Activated naive CD4-positive, alpha-beta T cell treated with anti-CD3 and anti-CD28 coated beads, Interleukin-2, amount 50 U/mL, for 72 hours (primary cell): Measurements from ENCODE around the gene SEMA5B. TPM values are rescaled to one million over a fixed set of nuclear protein-coding genes. Genes with fewer than 3 reads are reported as not detected.
A peak's percentile ranks its signal among the peaks of the same experiment; 100 is the strongest.

Experiments used
- ATAC-seq, 2 donors: fragments of 150-1000 bp; cut with Tn5 transposase; 2 replicates each; pipeline ENCODE4 v1.10.0; 2021; ENCODE audit warnings: mild to moderate bottlenecking in 2 of 2, moderate library complexity in 2 of 2
- DNase-seq, 2 donors: peaks; one replicate each; pipeline ENCODE4 v3.0.0; 2021 to 2022; ENCODE audit warnings: low spot score in 2 of 2
- H3K27ac Mint-ChIP-seq, 2 donors: one replicate each; pipeline ENCODE4 v1.8.0; 2022; ENCODE audit warnings: mild to moderate bottlenecking in 2 of 2, mixed read lengths in 2 of 2
- H3K36me3 Mint-ChIP-seq, 2 donors: one replicate each; pipeline ENCODE4 v1.8.0; 2022; ENCODE audit warnings: mixed read lengths in 2 of 2
- H3K9me3 Mint-ChIP-seq, 2 donors: one replicate each; pipeline ENCODE4 v1.8.0; 2022; ENCODE audit warnings: mixed read lengths in 2 of 2
- total RNA-seq, 2 donors: library from RNA; stranded (reverse); gene quantifications; one replicate each; pipeline ENCODE4 v1.2.3, GENCODE V29; 2022

The SEMA5B gene
- total RNA-seq, 2 donors from 2014 or later, result not detected

GRCh38 chr3:122952520-122952919 lies 75.0 kb downstream of the SEMA5B start:
- DNase-seq (no peak), ATAC-seq (no peak)
- Mint-ChIP-seq H3K36me3 (no peaks in the 10 kb centered on the region), H3K27ac (no peak overlapping the region), H3K9me3 (no peaks in the 10 kb centered on the region)

GRCh38 chr3:122948408-122948807 lies 79.2 kb downstream of the SEMA5B start:
- Mint-ChIP-seq H3K27ac (no peak overlapping the region), H3K9me3 (no peaks in the 10 kb centered on the region), H3K36me3 (no peaks in the 10 kb centered on the region)
- DNase-seq (no peak), ATAC-seq (no peak)

- H3K36me3 Mint-ChIP-seq, result no peaks in the 10 kb centered on the region
- no peaks in the 10 kb centered on the region for H3K9me3 Mint-ChIP-seq
- H3K27ac Mint-ChIP-seq, result no peak overlapping the region
- DNase-seq (no peak), ATAC-seq (no peak)
Observed at GRCh38 chr3:122947738-122948137, 79.8 kb downstream of the SEMA5B start.

GRCh38 chr3:122947196-122947595 lies 80.4 kb downstream of the SEMA5B start:
- DNase-seq (no peak), ATAC-seq (no peak)
- no peaks in the 10 kb centered on the region for H3K9me3 Mint-ChIP-seq
- H3K27ac Mint-ChIP-seq, result peak overlapping the region in 1 of 2 donors; percentile 58
- H3K36me3 Mint-ChIP-seq, result no peaks in the 10 kb centered on the region

- DNase-seq (no peak), ATAC-seq (no peak)
- Mint-ChIP-seq H3K27ac (no peak overlapping the region), H3K36me3 (no peaks in the 10 kb centered on the region), H3K9me3 (no peaks in the 10 kb centered on the region)
Observed at GRCh38 chr3:122946185-122946584, 81.4 kb downstream of the SEMA5B start.

GRCh38 chr3:122945230-122945629 lies 82.3 kb downstream of the SEMA5B start:
- H3K36me3 Mint-ChIP-seq, result no peaks in the 10 kb centered on the region
- H3K27ac Mint-ChIP-seq, result no peak overlapping the region
- ATAC-seq (no peak), DNase-seq (no peak)
- H3K9me3 Mint-ChIP-seq, result no peaks in the 10 kb centered on the region

GRCh38 chr3:122944671-122945161 lies 82.8 kb downstream of the SEMA5B start:
- no peak for ATAC-seq
- H3K9me3 Mint-ChIP-seq, result no peaks in the 10 kb centered on the region
- no peak overlapping the region for H3K27ac Mint-ChIP-seq
- no peaks in the 10 kb centered on the region for H3K36me3 Mint-ChIP-seq
- DNase-seq, result no peak

- H3K9me3 Mint-ChIP-seq, result no peaks in the 10 kb centered on the region
- no peak overlapping the region for H3K27ac Mint-ChIP-seq
- DNase-seq (no peak), ATAC-seq (no peak)
- no peaks in the 10 kb centered on the region for H3K36me3 Mint-ChIP-seq
Observed at GRCh38 chr3:122943828-122944190, 83.8 kb downstream of the SEMA5B start.

- Mint-ChIP-seq H3K36me3 (no peaks in the 10 kb centered on the region), H3K27ac (no peak overlapping the region), H3K9me3 (no peaks in the 10 kb centered on the region)
- ATAC-seq, result peak; percentile 56 to 69
- DNase-seq, result peak; percentile 54 to 62
Observed at GRCh38 chr3:122942937-122943827, 84.4 kb downstream of the SEMA5B start.

GRCh38 chr3:122942239-122942638 lies 85.3 kb downstream of the SEMA5B start:
- H3K27ac Mint-ChIP-seq, result no peak overlapping the region
- H3K9me3 Mint-ChIP-seq, result no peaks in the 10 kb centered on the region
- no peak for ATAC-seq
- H3K36me3 Mint-ChIP-seq, result no peaks in the 10 kb centered on the region
- no peak for DNase-seq

GRCh38 chr3:122941228-122942206 lies 86.0 kb downstream of the SEMA5B start:
- Mint-ChIP-seq H3K27ac (peak overlapping the region in 1 of 2 donors; percentile 12), H3K9me3 (no peaks in the 10 kb centered on the region), H3K36me3 (no peaks in the 10 kb centered on the region)
- DNase-seq (no peak), ATAC-seq (no peak)

- ATAC-seq (no peak), DNase-seq (no peak)
- H3K9me3 Mint-ChIP-seq, result no peaks in the 10 kb centered on the region
- peak overlapping the region in 1 of 2 donors; percentile 12 for H3K27ac Mint-ChIP-seq
- H3K36me3 Mint-ChIP-seq, result no peaks in the 10 kb centered on the region
Observed at GRCh38 chr3:122940628-122941086, 86.9 kb downstream of the SEMA5B start.

- DNase-seq (no peak), ATAC-seq (no peak)
- H3K36me3 Mint-ChIP-seq, result no peaks in the 10 kb centered on the region
- no peaks in the 10 kb centered on the region for H3K9me3 Mint-ChIP-seq
- no peak overlapping the region for H3K27ac Mint-ChIP-seq
Observed at GRCh38 chr3:122938783-122939425, 88.7 kb downstream of the SEMA5B start.

GRCh38 chr3:122937745-122938144 lies 89.8 kb downstream of the SEMA5B start:
- Mint-ChIP-seq H3K27ac (no peak overlapping the region), H3K36me3 (no peaks in the 10 kb centered on the region), H3K9me3 (no peaks in the 10 kb centered on the region)
- DNase-seq (no peak), ATAC-seq (no peak)

GRCh38 chr3:122936986-122937385 lies 90.6 kb downstream of the SEMA5B start:
- Mint-ChIP-seq H3K9me3 (no peaks in the 10 kb centered on the region), H3K27ac (no peak overlapping the region), H3K36me3 (no peaks in the 10 kb centered on the region)

GRCh38 chr3:122936335-122936734 lies 91.2 kb downstream of the SEMA5B start:
- no peaks in the 10 kb centered on the region for H3K9me3 Mint-ChIP-seq
- H3K36me3 Mint-ChIP-seq, result no peaks in the 10 kb centered on the region
- no peak overlapping the region for H3K27ac Mint-ChIP-seq
- ATAC-seq (no peak), DNase-seq (no peak)

More at GRCh38 chr3:122936986-122937385, 90.6 kb downstream of the SEMA5B start:
- DNase-seq (no peak), ATAC-seq (no peak)
